CD14-positive monocyte (primary cell): ENCODE results near the gene DPP10. TPM values are rescaled to one million over a fixed set of nuclear protein-coding genes. Genes with fewer than 3 reads are reported as not detected.

Experiments
- DNase-seq, 3 donors: peaks; one replicate each; pipeline ENCODE4 v3.0.0-alpha.2; 2011 to 2022
- H2AFZ ChIP-seq: 2 replicates; pipeline ENCODE4 v1.6.0; 2012; ENCODE audit warnings: mild to moderate bottlenecking, low read depth, low read length, inconsistent platforms; ENCODE audit not compliant: insufficient read depth, poor library complexity, severe bottlenecking
- H3K27ac ChIP-seq, 2 donors: 1 replicate in 1 of 2; 2 replicates in 1 of 2; pipeline ENCODE4 v1.5.1; 2012 to 2013; ENCODE audit warnings: low read length in 2 of 2, control low read depth in 1 of 2, inconsistent platforms in 1 of 2, low read depth in 1 of 2, mild to moderate bottlenecking in 1 of 2
- H3K27me3 ChIP-seq, 2 donors: one replicate each; pipeline versions ENCODE4 v1.6.0 to v1.6.1; 2011 to 2013; ENCODE audit warnings: low read length in 2 of 2; ENCODE audit not compliant: control insufficient read depth in 2 of 2, insufficient read depth in 2 of 2
- H3K36me3 ChIP-seq, 2 donors: replicated peaks in 1 of 2; 1 replicate in 1 of 2; 2 replicates in 1 of 2; pipeline versions ENCODE4 v1.5.1 to v1.6.1; 2012 to 2013; ENCODE audit warnings: low read length in 2 of 2, control low read depth in 1 of 2, inconsistent platforms in 1 of 2, mild to moderate bottlenecking in 1 of 2; ENCODE audit not compliant: insufficient read depth in 2 of 2, control insufficient read depth in 1 of 2
- H3K4me1 ChIP-seq, 2 donors: 1 replicate in 1 of 2; 2 replicates in 1 of 2; pipeline versions ENCODE4 v1.5.1 to v1.6.1; 2012 to 2013; ENCODE audit warnings: low read length in 2 of 2, control low read depth in 1 of 2, inconsistent platforms in 1 of 2, mild to moderate bottlenecking in 1 of 2, moderate library complexity in 1 of 2; ENCODE audit not compliant: insufficient read depth in 2 of 2, control insufficient read depth in 1 of 2
- H3K4me2 ChIP-seq: replicated peaks from 2 replicates; pipeline ENCODE3; 2012; ENCODE audit warnings: low read length, moderate library complexity, mild to moderate bottlenecking; ENCODE audit not compliant: poor library complexity, severe bottlenecking; ENCODE audit errors: extremely low read depth
- H3K4me3 ChIP-seq, 3 experiments: fragments of 200-600 bp in 1 of 3; sonication (generic) in 1 of 3; replicated peaks in 1 of 3; 1 replicate in 2 of 3; 2 replicates in 1 of 3; pipeline ENCODE4 v1.5.1; 2011 to 2013; ENCODE audit warnings: low read length in 3 of 3, mild to moderate bottlenecking in 3 of 3, control low read depth in 2 of 3, low read depth in 2 of 3, inconsistent platforms in 1 of 3, moderate library complexity in 1 of 3
- H3K79me2 ChIP-seq: 2 replicates; pipeline ENCODE4 v1.6.0; 2012; ENCODE audit warnings: mild to moderate bottlenecking, control low read depth, inconsistent platforms, low read length, moderate library complexity; ENCODE audit not compliant: insufficient read depth
- H3K9ac ChIP-seq: 2 replicates; pipeline ENCODE4 v1.6.0; 2017; ENCODE audit warnings: low read length, mild to moderate bottlenecking; ENCODE audit not compliant: insufficient read depth, poor library complexity, severe bottlenecking
- H3K9me3 ChIP-seq, 2 donors: replicated peaks in 1 of 2; 1 replicate in 1 of 2; 2 replicates in 1 of 2; pipeline versions ENCODE4 v1.5.1 to v1.6.1; 2012 to 2013; ENCODE audit warnings: low read length in 2 of 2, control low read depth in 1 of 2; ENCODE audit not compliant: control insufficient read depth in 1 of 2, insufficient read depth in 1 of 2
- H4K20me1 ChIP-seq: 2 replicates; pipeline ENCODE4 v1.6.0; 2012; ENCODE audit warnings: mild to moderate bottlenecking, low read length, control low read depth, moderate library complexity; ENCODE audit not compliant: insufficient read depth
- H3K27ac Mint-ChIP-seq, 7 donors: one replicate each; pipeline ENCODE4 v1.8.0; 2020; ENCODE audit warnings: mild to moderate bottlenecking in 7 of 7, mixed read lengths in 7 of 7, moderate library complexity in 6 of 7, inconsistent platforms in 2 of 7
- H3K27me3 Mint-ChIP-seq, 3 donors: one replicate each; pipeline ENCODE4 v1.8.0; 2021 to 2022; ENCODE audit warnings: low read depth in 3 of 3, mild to moderate bottlenecking in 3 of 3, mixed read lengths in 3 of 3, moderate library complexity in 3 of 3, inconsistent platforms in 1 of 3
- H3K36me3 Mint-ChIP-seq, 2 donors: one replicate each; pipeline ENCODE4 v1.8.0; 2020; ENCODE audit warnings: mixed read lengths in 2 of 2, inconsistent platforms in 1 of 2, mild to moderate bottlenecking in 1 of 2
- H3K4me1 Mint-ChIP-seq: one replicate; pipeline ENCODE4 v1.8.0; 2020; ENCODE audit warnings: mild to moderate bottlenecking, mixed read lengths
- H3K4me3 Mint-ChIP-seq, 2 donors: one replicate each; pipeline ENCODE4 v1.8.0; 2020; ENCODE audit warnings: mild to moderate bottlenecking in 2 of 2, mixed read lengths in 2 of 2, moderate library complexity in 1 of 2
- H3K9me3 Mint-ChIP-seq, 7 donors: one replicate each; pipeline ENCODE4 v1.8.0; 2020 to 2022; ENCODE audit warnings: mixed read lengths in 7 of 7, mild to moderate bottlenecking in 6 of 7, moderate library complexity in 6 of 7, inconsistent platforms in 2 of 7
- CTCF ChIP-seq: fragments of 200-600 bp; IDR thresholded peaks from one replicate; pipeline ENCODE4 v1.8.0; 2022; ENCODE audit warnings: antibody characterized with exemption, mild to moderate bottlenecking
- WGBS: methylation state at CpG from one replicate; pipeline ENCODE4 v1.1.5; 2013; ENCODE audit warnings: missing lambda C conversion rate; ENCODE audit not compliant: insufficient coverage; 5-methylcytosine and 5-hydroxymethylcytosine counted together
- intact Hi-C, 2 donors: fragments of 100-400 bp; cut with micrococcal nuclease; formaldehyde crosslinking; loops; one replicate each; pipeline versions ENCODE4 v1.15.0 to v1.15.1; 2023
- polyA plus RNA-seq, 3 donors: library from polyadenylated mRNA; depleted of rRNA in 1 of 3; unstranded in 2 of 3; stranded (reverse) in 1 of 3; fragments of 300-500 nt in 2 of 3; fragments of >200 nt in 1 of 3; fragmentation: Illumina TruSeq in 2 of 3; gene quantifications; 1 replicate in 2 of 3; 2 replicates in 1 of 3; pipeline ENCODE4 v1.2.3, GENCODE V29; 2012 to 2021

The DPP10 gene
- polyA plus RNA-seq, 3 donors = not detected

GRCh38 chr2:115384399-115384798, 942.0 kb downstream of the DPP10 start:
- Mint-ChIP-seq H3K9me3 (peaks cover 13 to 38% (median 19%) of the 10 kb centered on the region in 7 donors), H3K27ac (peak overlapping the region in 1 of 7 donors; percentile 54), H3K36me3 (no peaks in the 10 kb centered on the region), H3K4me3 (no peak overlapping the region), H3K27me3 (no peaks in the 10 kb centered on the region), H3K4me1 (no peaks in the 10 kb centered on the region)
- Histone ChIP-seq H2AFZ (no peak overlapping the region), H3K36me3 (no peaks in the 10 kb centered on the region), H3K9me3 (peaks cover 23 to 29% of the 10 kb centered on the region in 2 donors), H3K79me2 (no peaks in the 10 kb centered on the region), H3K4me3 (no peak overlapping the region), H3K27me3 (no peaks in the 10 kb centered on the region), H3K4me1 (no peaks in the 10 kb centered on the region), H3K9ac (no peak overlapping the region), H3K27ac (no peak overlapping the region), H3K4me2 (no peak overlapping the region), H4K20me1 (no peaks in the 10 kb centered on the region)
- TF ChIP-seq CTCF = no peak
- no peak for DNase-seq
- intact Hi-C loops = no loop called here

GRCh38 chr2:115386465-115386864, 944.0 kb downstream of the DPP10 start:
- no CpG with 5 or more reads among the region's 2 CpGs for WGBS
- Histone ChIP-seq H3K4me1 (no peaks in the 10 kb centered on the region), H3K9ac (no peak overlapping the region), H3K27me3 (no peaks in the 10 kb centered on the region), H3K27ac (no peak overlapping the region), H3K9me3 (peaks cover 23 to 29% of the 10 kb centered on the region in 2 donors), H3K4me2 (no peak overlapping the region), H3K36me3 (no peaks in the 10 kb centered on the region), H3K4me3 (no peak overlapping the region), H3K79me2 (no peaks in the 10 kb centered on the region), H2AFZ (no peak overlapping the region), H4K20me1 (no peaks in the 10 kb centered on the region)
- Mint-ChIP-seq H3K27me3 (no peaks in the 10 kb centered on the region), H3K4me1 (no peaks in the 10 kb centered on the region), H3K36me3 (no peaks in the 10 kb centered on the region), H3K4me3 (no peak overlapping the region), H3K27ac (no peak overlapping the region), H3K9me3 (peaks cover 9 to 28% (median 15%) of the 10 kb centered on the region in 7 donors)
- DNase-seq = no peak
- no peak for TF ChIP-seq CTCF
- intact Hi-C loops = no loop called here
